Right renal cortex interstitium (tissue), 3 donors: ENCODE measurements around the gene IFNA7. TPM values are rescaled to one million over a fixed set of nuclear protein-coding genes. Genes with fewer than 3 reads are reported as not detected.
"Not testable (repeated sequence)": the region's sequence is repeated elsewhere in the genome, so short reads cannot be mapped to it uniquely, and the experiment has no call there.

Source experiments
- DNase-seq, 3 donors: peaks; one replicate each; pipeline ENCODE4 v3.0.0-alpha.2; 2013; ENCODE audit warnings: low read depth in 3 of 3, low spot score in 2 of 3
- polyA plus RNA-seq, 3 donors: library from polyadenylated mRNA; unstranded; fragments of 120-200 nt; gene quantifications; one replicate each; pipeline ENCODE4 v1.2.1, GENCODE V29; 2013; ENCODE audit not compliant: insufficient read length in 3 of 3

IFNA7 gene
- not detected for polyA plus RNA-seq

- DNase-seq: not testable (repeated sequence)
These were observed at the start of gene IFNA7 for GRCh38 chr9:21202105-21202504. Gene IFNA7 (minus strand): TSS chr9:21202205. CDS start chr9:21202165, 40 bp downstream.

GRCh38 chr9:21251638-21252037, 49.6 kb upstream of the IFNA7 start:
- no peak for DNase-seq

DNA sequence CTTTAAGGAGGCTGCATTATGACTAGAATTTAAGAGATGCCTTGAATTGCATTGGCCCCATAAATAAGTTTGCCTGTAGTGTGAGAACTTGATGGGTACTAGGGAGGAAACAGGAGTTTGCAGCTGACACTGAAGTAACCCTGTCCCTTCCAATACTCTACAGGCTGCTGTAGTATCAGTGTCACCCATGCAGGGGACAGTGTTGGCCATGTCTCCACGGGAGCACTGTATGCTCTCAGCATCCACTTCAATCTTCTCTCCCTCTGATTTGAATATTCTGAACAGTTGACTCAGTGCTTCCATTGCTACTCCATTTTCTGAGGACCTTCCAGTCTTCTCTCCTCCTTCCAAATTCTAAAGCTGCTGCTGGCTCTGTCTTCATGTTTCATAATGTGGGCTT, 49.2 kb upstream of the IFNA7 start:
- no peak for DNase-seq

DNA sequence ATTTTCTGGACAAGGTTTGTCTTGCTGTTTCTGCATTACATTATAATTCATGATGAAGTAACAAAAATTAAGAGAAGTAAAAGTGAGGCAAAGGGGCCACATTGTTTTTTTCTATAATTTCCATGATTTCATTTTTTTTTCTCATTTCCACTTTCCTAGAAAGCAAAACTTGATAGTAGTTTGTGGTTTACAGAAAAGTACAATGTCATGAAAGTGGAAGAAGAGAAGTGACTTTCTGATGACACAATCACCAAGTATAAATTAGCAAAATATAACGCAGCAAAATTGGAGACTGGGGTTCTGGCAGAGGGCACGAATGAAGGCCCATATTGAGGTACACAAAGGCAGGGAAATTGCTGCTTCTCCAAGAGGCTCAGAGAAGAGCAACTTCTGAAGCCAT, 42.8 kb upstream of the IFNA7 start:
- DNase-seq: no peak

- DNase-seq: no peak
These were observed 37.9 kb upstream of the IFNA7 start, which contains the start of gene IFNA14 for GRCh38 chr9:21239911-21240310. Gene IFNA14 (minus strand): TSS chr9:21240005. CDS start chr9:21239935, 70 bp downstream.

DNA sequence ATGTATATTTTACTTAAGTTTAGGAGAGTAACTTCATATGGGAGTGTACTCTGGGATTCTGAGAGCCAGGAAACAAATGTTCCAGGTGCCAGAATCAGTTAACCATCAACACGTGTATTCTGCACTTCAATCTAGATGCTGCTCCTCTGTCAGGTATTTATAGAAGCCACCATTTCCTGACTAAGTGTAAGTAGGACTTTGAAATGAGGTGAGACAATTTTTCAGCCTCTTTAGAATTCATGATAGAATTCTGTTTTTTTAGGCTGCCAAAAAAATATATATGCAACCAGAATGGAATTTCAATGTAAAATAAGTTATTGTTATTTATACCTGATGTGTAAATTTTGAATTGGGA, 34.3 kb upstream of the IFNA7 start:
- not testable (repeated sequence) for DNase-seq

- peak in 1 of 3 donors; percentile 6 for DNase-seq
These were observed 33.7 kb upstream of the IFNA7 start for GRCh38 chr9:21235468-21236359.

GRCh38 chr9:21234153-21234687, 32.2 kb upstream of the IFNA7 start:
- no peak for DNase-seq

GRCh38 chr9:21233258-21233657, 31.3 kb upstream of the IFNA7 start:
- DNase-seq: no peak

DNA sequence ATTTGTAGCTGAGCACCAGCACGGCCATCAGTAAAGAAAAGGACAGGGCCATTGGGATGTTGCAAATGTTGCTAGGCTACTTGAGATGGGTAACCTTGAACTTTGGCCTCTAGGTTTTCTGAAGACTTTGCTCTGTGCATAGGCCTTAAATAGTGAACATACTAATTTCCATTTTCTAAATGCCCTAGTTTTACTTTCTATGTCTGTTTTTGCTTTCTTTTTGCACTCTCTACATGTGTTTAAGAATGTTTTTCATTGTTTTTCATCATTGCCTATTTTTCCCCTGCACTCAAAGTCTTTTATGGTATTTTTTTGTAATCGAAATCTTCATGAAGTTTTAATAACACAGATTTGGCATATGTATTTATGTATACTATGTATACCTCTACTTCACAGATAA, 26.1 kb upstream of the IFNA7 start, which contains the start of gene IFNA17:
TSS of gene IFNA17 (minus strand) at position 101 of the 400 bp plus-strand sequence. CDS start at position 52, 49 bp downstream.
- DNase-seq: no peak

DNA sequence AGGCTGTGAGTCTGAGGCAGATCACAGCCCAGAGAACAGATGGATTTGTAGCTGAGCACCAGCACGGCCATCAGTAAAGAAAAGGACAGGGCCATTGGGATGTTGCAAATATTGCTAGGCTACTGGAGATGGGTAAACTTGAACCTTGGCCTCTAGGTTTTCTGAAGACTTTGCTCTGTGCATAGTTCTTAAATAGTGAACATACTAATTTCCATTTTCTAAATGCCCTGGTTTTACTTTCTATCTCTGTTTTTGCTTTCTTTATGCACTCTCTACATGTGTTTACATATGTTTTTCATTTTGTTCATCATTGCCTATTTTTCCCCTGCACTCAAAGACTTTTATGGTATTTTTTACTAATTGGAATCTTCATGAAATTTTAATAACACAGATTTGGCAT, 15.2 kb upstream of the IFNA7 start, which contains the start of gene IFNA16:
TSS of gene IFNA16 (minus strand) at position 101 of the 400 bp plus-strand sequence. CDS start at position 95, 6 bp downstream.
- DNase-seq: not testable (repeated sequence)

GRCh38 chr9:21213411-21214326, 11.7 kb upstream of the IFNA7 start:
- DNase-seq: not testable (repeated sequence)

- not testable (repeated sequence) for DNase-seq
These were observed 10.2 kb upstream of the IFNA7 start for GRCh38 chr9:21212160-21212559.

DNA sequence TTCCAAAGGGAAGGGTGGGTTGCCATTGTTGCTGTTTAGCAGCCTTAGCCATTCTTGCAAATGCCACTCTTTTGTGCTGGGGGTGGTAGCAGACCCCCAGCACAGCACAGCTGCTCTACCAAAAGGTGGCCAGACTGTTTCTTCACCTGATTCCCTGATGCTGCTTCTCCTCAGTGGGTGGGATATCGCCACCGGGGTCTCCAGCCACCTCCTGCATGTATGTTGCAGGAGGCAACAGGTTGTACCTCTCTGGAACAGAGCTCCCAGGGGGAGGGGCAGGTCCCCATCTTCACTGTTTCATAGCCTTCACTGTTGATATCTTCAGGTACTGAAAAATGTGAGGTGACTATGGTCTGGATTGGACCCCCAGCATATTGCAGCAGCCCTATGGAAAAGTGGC, 8.8 kb upstream of the IFNA7 start:
- DNase-seq: not testable (repeated sequence)

- DNase-seq: no peak
These were observed 8.3 kb upstream of the IFNA7 start for GRCh38 chr9:21210311-21210710.

GRCh38 chr9:21207043-21207442, 5.0 kb upstream of the IFNA7 start, which contains the start of gene IFNA10:
Gene IFNA10 (minus strand): TSS chr9:21207143. CDS start chr9:21207097, 46 bp downstream.
- DNase-seq: not testable (repeated sequence)

GRCh38 chr9:21205204-21205603, 3.2 kb upstream of the IFNA7 start:
- no peak for DNase-seq

DNA sequence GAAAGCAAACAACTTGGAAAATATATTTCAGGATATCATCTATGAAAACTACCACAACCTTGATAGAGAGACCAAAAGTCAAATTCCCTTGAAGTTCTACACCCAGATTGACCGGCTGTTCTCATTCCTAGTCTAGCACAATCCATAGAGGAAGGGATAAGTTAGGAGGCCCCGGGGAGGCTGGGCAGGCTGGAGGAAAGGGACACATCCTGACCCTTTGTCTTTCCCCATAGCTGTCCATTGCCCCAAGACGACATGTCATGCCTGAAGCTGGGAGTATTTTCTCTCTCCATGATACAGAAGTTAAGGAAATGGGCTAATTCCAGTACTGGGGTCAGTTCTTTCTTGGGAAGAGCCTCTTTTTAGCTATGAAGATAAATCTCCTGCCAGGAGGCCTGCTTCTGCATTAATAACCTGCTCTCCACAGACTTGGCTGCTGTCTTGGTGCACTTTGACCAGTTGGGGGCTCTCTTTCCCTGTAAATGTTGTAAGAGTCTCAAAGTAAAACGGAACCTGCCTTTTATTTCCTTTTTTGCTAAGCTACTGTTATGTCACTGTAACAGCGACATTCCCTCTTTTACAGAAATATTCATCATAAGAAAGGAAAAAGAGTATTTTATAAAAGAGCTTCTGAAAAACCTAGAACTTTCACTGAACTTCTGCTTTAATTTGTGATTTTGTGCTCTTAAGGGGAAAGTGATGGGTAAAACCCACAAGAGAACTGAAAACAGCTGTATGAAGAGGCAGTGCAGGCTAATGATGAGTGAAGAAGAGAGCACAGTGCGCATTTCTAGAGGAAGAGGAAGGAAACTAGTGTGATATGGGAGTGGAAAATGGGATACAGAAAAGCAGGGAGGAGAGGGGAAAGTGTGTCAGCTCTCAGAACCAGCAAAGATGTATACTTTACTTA, 6.9 kb downstream of the IFNA7 start:
- DNase-seq: not testable (repeated sequence)

- DNase-seq: not testable (repeated sequence)
These were observed 14.5 kb downstream of the IFNA7 start, which contains the start of gene IFNA4 for GRCh38 chr9:21187487-21187886. Gene IFNA4 (minus strand): TSS chr9:21187587. CDS start chr9:21187531, 56 bp downstream.
